ENCODE results near the gene PRUNE1.
A peak's percentile ranks its signal among the peaks of the same experiment; 100 is the strongest.

PRUNE1 gene

GRCh38 chr1:151008244-151009205 lies at the start of gene PRUNE1:
TSS of gene PRUNE1 (plus strand) at chr1:151008449. CDS start at chr1:151008633, 184 bp downstream.
- DNase-seq (ENCODE audit: low read depth) = peak; percentile 92

- no peak for DNase-seq (ENCODE audit: low read depth)
Measured at GRCh38 chr1:150960646-150961045, 47.6 kb upstream of the PRUNE1 start.

- DNase-seq (ENCODE audit: low read depth) = peak; percentile 59
Measured at GRCh38 chr1:150961756-150962155, 46.5 kb upstream of the PRUNE1 start.

- DNase-seq (ENCODE audit: low read depth) = no peak
Measured at GRCh38 chr1:150963321-150964163, 44.7 kb upstream of the PRUNE1 start.

- DNase-seq (ENCODE audit: low read depth) = no peak
Measured at GRCh38 chr1:150964164-150964489, 44.1 kb upstream of the PRUNE1 start.

- no peak for DNase-seq (ENCODE audit: low read depth)
Measured at GRCh38 chr1:150965605-150966004, 42.6 kb upstream of the PRUNE1 start.

- DNase-seq (ENCODE audit: low read depth) = no peak
Measured at GRCh38 chr1:150966011-150966410, 42.2 kb upstream of the PRUNE1 start.

GRCh38 chr1:150967936-150968335 lies 40.3 kb upstream of the PRUNE1 start:
- no peak for DNase-seq (ENCODE audit: low read depth)

- DNase-seq (ENCODE audit: low read depth) = no peak
Measured at GRCh38 chr1:150968491-150968890, 39.8 kb upstream of the PRUNE1 start.

- no peak for DNase-seq (ENCODE audit: low read depth)
Measured at GRCh38 chr1:150969626-150970025, 38.6 kb upstream of the PRUNE1 start.

GRCh38 chr1:150970808-150971582 lies 37.3 kb upstream of the PRUNE1 start:
- peak; percentile 68 for DNase-seq (ENCODE audit: low read depth)

GRCh38 chr1:150971583-150972416 lies 36.4 kb upstream of the PRUNE1 start:
- DNase-seq (ENCODE audit: low read depth) = no peak

- no peak for DNase-seq (ENCODE audit: low read depth)
Measured at GRCh38 chr1:150972417-150972940, 35.8 kb upstream of the PRUNE1 start.

GRCh38 chr1:150973258-150973835 lies 34.9 kb upstream of the PRUNE1 start:
- DNase-seq (ENCODE audit: low read depth) = no peak

GRCh38 chr1:150973836-150974579 lies 34.2 kb upstream of the PRUNE1 start:
- no peak for DNase-seq (ENCODE audit: low read depth)

GRCh38 chr1:150974580-150975478 lies 33.4 kb upstream of the PRUNE1 start, which contains the start of gene CERS2:
TSS of gene CERS2 (minus strand) at chr1:150974835. CDS start at chr1:150969090, 5,745 bp downstream.
- peak; percentile 66 for DNase-seq (ENCODE audit: low read depth)

GRCh38 chr1:150976401-150976821 lies 31.8 kb upstream of the PRUNE1 start:
- DNase-seq (ENCODE audit: low read depth) = no peak

- DNase-seq (ENCODE audit: low read depth) = peak; percentile 37
Measured at GRCh38 chr1:150976879-150977694, 31.2 kb upstream of the PRUNE1 start.
